HEK293 (cell line): Measurements from ENCODE around the gene CELSR3.
A peak's percentile ranks its signal among the peaks of the same experiment; 100 is the strongest.

Experiments
- KLF7 ChIP-seq: fragments of 450-650 bp; formaldehyde crosslinking; IDR thresholded peaks from 2 replicates; pipeline ENCODE4 v1.5.1; 2016; ENCODE audit warnings: missing biosample characterization, missing genetic modification characterization, borderline replicate concordance
- KLF9 ChIP-seq: fragments of 450-650 bp; formaldehyde crosslinking; IDR thresholded peaks from 2 replicates; pipeline ENCODE4 v1.5.1; 2016; ENCODE audit warnings: missing biosample characterization, missing genetic modification characterization, low read depth
- MZF1 ChIP-seq: fragments of 450-650 bp; formaldehyde crosslinking; IDR thresholded peaks from 2 replicates; pipeline ENCODE4 v1.5.1; 2017; ENCODE audit warnings: missing biosample characterization, missing genetic modification characterization, borderline replicate concordance
- OVOL3 ChIP-seq: fragments of 450-650 bp; formaldehyde crosslinking; IDR thresholded peaks from 2 replicates; pipeline ENCODE4 v1.5.1; 2016; ENCODE audit warnings: missing biosample characterization, missing genetic modification characterization
- REPIN1 ChIP-seq: fragments of 450-650 bp; formaldehyde crosslinking; IDR thresholded peaks from 2 replicates; pipeline ENCODE4 v1.5.1; 2017; ENCODE audit warnings: missing biosample characterization, missing genetic modification characterization, low read depth
- SCRT2 ChIP-seq: fragments of 450-650 bp; formaldehyde crosslinking; IDR thresholded peaks from 2 replicates; pipeline ENCODE4 v1.5.1; 2016; ENCODE audit warnings: missing biosample characterization, missing genetic modification characterization
- SETDB1 ChIP-seq: IDR thresholded peaks from one replicate; pipeline ENCODE4 v1.6.1; 2017; ENCODE audit warnings: mild to moderate bottlenecking, low read length, moderate library complexity, mixed read lengths; ENCODE audit not compliant: insufficient read length
- SP2 ChIP-seq: fragments of 450-650 bp; formaldehyde crosslinking; IDR thresholded peaks from 2 replicates; pipeline ENCODE4 v1.5.1; 2016; ENCODE audit warnings: missing biosample characterization, missing genetic modification characterization
- SP3 ChIP-seq: fragments of 450-650 bp; formaldehyde crosslinking; IDR thresholded peaks from 2 replicates; pipeline ENCODE4 v1.5.1; 2016; ENCODE audit warnings: missing biosample characterization, missing genetic modification characterization
- TSHZ1 ChIP-seq: fragments of 450-650 bp; formaldehyde crosslinking; IDR thresholded peaks from 2 replicates; pipeline ENCODE4 v1.5.1; 2016; ENCODE audit warnings: missing biosample characterization, missing genetic modification characterization, borderline replicate concordance
- ZBTB1 ChIP-seq: fragments of 450-650 bp; formaldehyde crosslinking; IDR thresholded peaks from 2 replicates; pipeline ENCODE4 v1.5.1; 2016; ENCODE audit warnings: missing biosample characterization, missing genetic modification characterization
- ZBTB10 ChIP-seq: fragments of 450-650 bp; formaldehyde crosslinking; IDR thresholded peaks from 2 replicates; pipeline ENCODE4 v1.5.1; 2016; ENCODE audit warnings: missing biosample characterization, missing genetic modification characterization
- ZBTB17 ChIP-seq: fragments of 450-650 bp; formaldehyde crosslinking; IDR thresholded peaks from 2 replicates; pipeline ENCODE4 v1.5.1; 2016; ENCODE audit warnings: missing biosample characterization, missing genetic modification characterization
- ZBTB20 ChIP-seq: fragments of 450-650 bp; formaldehyde crosslinking; IDR thresholded peaks from 2 replicates; pipeline ENCODE4 v1.5.1; 2016; ENCODE audit warnings: missing biosample characterization, missing genetic modification characterization
- ZBTB48 ChIP-seq: fragments of 450-650 bp; formaldehyde crosslinking; IDR thresholded peaks from 2 replicates; pipeline ENCODE4 v1.5.1; 2016; ENCODE audit warnings: missing biosample characterization, missing genetic modification characterization
- ZBTB6 ChIP-seq: fragments of 450-650 bp; formaldehyde crosslinking; IDR thresholded peaks from 2 replicates; pipeline ENCODE4 v1.5.1; 2017; ENCODE audit warnings: missing biosample characterization, missing genetic modification characterization
- ZNF114 ChIP-seq: fragments of 450-650 bp; formaldehyde crosslinking; IDR thresholded peaks from 2 replicates; pipeline ENCODE4 v1.5.0; 2017; ENCODE audit warnings: missing biosample characterization, missing genetic modification characterization
- ZNF146 ChIP-seq: fragments of 450-650 bp; formaldehyde crosslinking; IDR thresholded peaks from 2 replicates; pipeline ENCODE4 v1.5.1; 2016; ENCODE audit warnings: missing biosample characterization, missing genetic modification characterization
- ZNF223 ChIP-seq: fragments of 450-650 bp; formaldehyde crosslinking; IDR thresholded peaks from 2 replicates; pipeline ENCODE4 v1.5.1; 2016; ENCODE audit warnings: missing biosample characterization, missing genetic modification characterization
- ZNF354C ChIP-seq: fragments of 450-650 bp; formaldehyde crosslinking; IDR thresholded peaks from 2 replicates; pipeline ENCODE4 v1.5.1; 2016; ENCODE audit warnings: missing biosample characterization, missing genetic modification characterization, low read depth, borderline replicate concordance
- ZNF416 ChIP-seq: fragments of 450-650 bp; formaldehyde crosslinking; IDR thresholded peaks from 2 replicates; pipeline ENCODE4 v1.5.1; 2016; ENCODE audit warnings: missing biosample characterization, missing genetic modification characterization
- ZNF530 ChIP-seq: fragments of 450-650 bp; formaldehyde crosslinking; IDR thresholded peaks from 2 replicates; pipeline ENCODE4 v1.5.1; 2016; ENCODE audit warnings: low read depth, missing biosample characterization, missing genetic modification characterization
- ZNF571 ChIP-seq: fragments of 450-650 bp; formaldehyde crosslinking; IDR thresholded peaks from 2 replicates; pipeline ENCODE4 v1.5.0; 2017; ENCODE audit warnings: missing biosample characterization, missing genetic modification characterization
- ZNF596 ChIP-seq: fragments of 450-650 bp; IDR thresholded peaks from 2 replicates; pipeline ENCODE4 v1.5.0; 2018; ENCODE audit warnings: missing biosample characterization, mild to moderate bottlenecking, missing genetic modification characterization, moderate library complexity
- ZNF707 ChIP-seq: fragments of 450-650 bp; formaldehyde crosslinking; IDR thresholded peaks from 2 replicates; pipeline ENCODE4 v1.5.1; 2016; ENCODE audit warnings: missing biosample characterization, missing genetic modification characterization
- ZNF747 ChIP-seq: fragments of 450-650 bp; formaldehyde crosslinking; IDR thresholded peaks from 2 replicates; pipeline ENCODE4 v1.5.1; 2016; ENCODE audit warnings: missing biosample characterization, missing genetic modification characterization
- ZNF777 ChIP-seq: fragments of 450-650 bp; formaldehyde crosslinking; IDR thresholded peaks from 2 replicates; pipeline ENCODE4 v1.5.1; 2017; ENCODE audit warnings: missing biosample characterization, missing genetic modification characterization, borderline replicate concordance
- ZNF792 ChIP-seq: fragments of 450-650 bp; formaldehyde crosslinking; IDR thresholded peaks from 2 replicates; pipeline ENCODE4 v1.5.1; 2016; ENCODE audit warnings: missing biosample characterization, missing genetic modification characterization
- ZSCAN18 ChIP-seq: fragments of 450-650 bp; formaldehyde crosslinking; IDR thresholded peaks from 2 replicates; pipeline ENCODE4 v1.5.1; 2016; ENCODE audit warnings: missing biosample characterization, missing genetic modification characterization
- TF ChIP-seq, protein P1 (sequence below): fragments of 450-650 bp; formaldehyde crosslinking; IDR thresholded peaks from 2 replicates; pipeline ENCODE4 v1.5.1; 2016; ENCODE audit warnings: missing biosample characterization, missing genetic modification characterization

CELSR3 gene

DNA sequence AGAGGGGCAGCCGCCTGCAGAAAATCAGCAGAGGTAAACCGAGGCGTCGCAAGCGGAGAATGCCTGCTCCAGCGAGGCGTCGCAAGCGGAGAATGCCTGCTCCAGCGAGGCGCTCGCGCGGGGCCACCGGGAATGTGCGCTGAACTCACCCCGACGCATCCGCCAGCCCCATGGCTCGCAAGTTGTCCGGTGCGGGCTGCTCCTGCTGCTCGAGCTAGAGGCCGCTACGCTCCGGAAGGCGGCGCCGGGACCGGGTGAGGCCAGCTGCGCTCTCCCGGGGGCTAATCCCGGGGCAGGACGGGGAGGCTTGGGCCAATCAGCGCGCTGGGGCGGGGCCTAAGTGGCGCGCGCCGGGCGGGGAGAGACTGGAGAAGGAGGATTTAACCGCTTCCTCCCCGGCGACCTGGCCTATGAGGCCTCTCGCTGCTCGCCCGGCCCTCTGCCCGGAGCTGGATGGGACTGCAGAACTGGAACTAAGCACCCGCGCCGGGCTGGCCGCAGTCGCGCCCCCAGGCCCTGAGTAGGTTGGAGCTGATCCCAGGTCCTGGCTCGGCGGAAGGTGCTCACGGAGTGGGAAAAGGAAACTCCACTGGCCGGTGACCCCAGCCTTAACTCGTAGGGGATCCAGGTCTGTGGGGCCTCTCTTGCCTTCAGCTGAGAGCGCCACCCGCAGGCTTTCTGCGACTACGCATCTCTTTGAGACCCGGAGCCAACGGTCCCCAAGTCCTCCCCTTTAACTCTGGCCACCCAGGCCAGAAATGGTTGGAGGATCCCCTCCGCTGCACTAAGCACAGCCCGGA, 27.3 kb downstream of the CELSR3 start, which contains the start of gene SLC26A6 (continued):
- 0 out of 2 replicates have a peak, but pooled peaks have one; percentile 30 for TF ChIP-seq ZBTB6 (tag by site-specific recombination)
- no peak for TF ChIP-seq ZNF530
- TF ChIP-seq ZNF747 (tag by site-specific recombination): no peak
- peak; percentile 75; the same call in 1 of the 2 replicates for TF ChIP-seq ZBTB48 (tag by site-specific recombination)
- peak; percentile 93 for TF ChIP-seq SP2 (tag by site-specific recombination)
- TF ChIP-seq SCRT2: no peak
- TF ChIP-seq SETDB1: no peak
- no peak for TF ChIP-seq ZNF354C (tag by site-specific recombination)
- no peak for TF ChIP-seq ZNF792
- TF ChIP-seq ZBTB17 (tag by site-specific recombination): peak; percentile 69
- peak; percentile 59 for TF ChIP-seq SP3
- no peak for TF ChIP-seq ZNF596 (tag by site-specific recombination)
- TF ChIP-seq REPIN1 (tag by site-specific recombination): no peak
- TF ChIP-seq ZNF146 (tag by site-specific recombination): no peak
- no peak for TF ChIP-seq ZNF114 (tag by site-specific recombination)
- TF ChIP-seq, protein P1, sequence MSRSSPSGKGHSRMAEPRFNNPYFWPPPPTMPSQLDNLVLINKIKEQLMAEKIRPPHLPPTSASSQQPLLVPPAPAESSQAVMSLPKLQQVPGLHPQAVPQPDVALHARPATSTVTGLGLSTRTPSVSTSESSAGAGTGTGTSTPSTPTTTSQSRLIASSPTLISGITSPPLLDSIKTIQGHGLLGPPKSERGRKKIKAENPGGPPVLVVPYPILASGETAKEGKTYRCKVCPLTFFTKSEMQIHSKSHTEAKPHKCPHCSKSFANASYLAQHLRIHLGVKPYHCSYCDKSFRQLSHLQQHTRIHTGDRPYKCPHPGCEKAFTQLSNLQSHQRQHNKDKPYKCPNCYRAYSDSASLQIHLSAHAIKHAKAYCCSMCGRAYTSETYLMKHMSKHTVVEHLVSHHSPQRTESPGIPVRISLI: no peak
- no peak for TF ChIP-seq ZSCAN18 (tag by site-specific recombination)
- TF ChIP-seq ZNF707 (tag by site-specific recombination): no peak
- no peak for TF ChIP-seq ZNF777
- no peak for TF ChIP-seq ZNF416
- TF ChIP-seq KLF9: no peak; the same call in 1 of the 2 replicates
- TF ChIP-seq TSHZ1 (tag by site-specific recombination): no peak
- TF ChIP-seq ZBTB20 (tag by site-specific recombination): peak; percentile 100
- TF ChIP-seq ZBTB1 (tag by site-specific recombination): no peak
- no peak for TF ChIP-seq MZF1 (tag by site-specific recombination)
- TF ChIP-seq ZNF571 (tag by site-specific recombination): no peak
- no peak for TF ChIP-seq KLF7 (tag by site-specific recombination)
- TF ChIP-seq ZNF223 (tag by site-specific recombination): no peak
- TF ChIP-seq ZBTB10 (tag by site-specific recombination): no peak
- no peak for TF ChIP-seq OVOL3 (tag by site-specific recombination)
